ENCODE results near the gene WWOX. TPM values are rescaled to one million over a fixed set of nuclear protein-coding genes. Genes with fewer than 3 reads are reported as not detected.
A peak's percentile ranks its signal among the peaks of the same experiment; 100 is the strongest.

The WWOX gene
- total RNA-seq, 1 experiment from 2014 or later, result 35.6 TPM

GRCh38 chr16:78925083-78925767, 825.8 kb downstream of the WWOX start:
- H3K4me3 ChIP-seq, result no peak overlapping the region
- H4K20me1 ChIP-seq (ENCODE audit: insufficient read depth), result no peaks in the 10 kb centered on the region
- TF ChIP-seq CTCF (conservative IDR thresholded peaks at IDR 0.05) (peak; percentile 60), EZH2 (IDR thresholded peaks at IDR 0.05; ENCODE audit: low read depth) (no peak)
- no peaks in the 10 kb centered on the region for H3F3A ChIP-seq (ENCODE audit: insufficient read depth, low read depth)
- no peaks in the 10 kb centered on the region for H3K27me3 ChIP-seq (ENCODE audit: insufficient read depth, low read depth)
- intact Hi-C loops (cut with micrococcal nuclease; ENCODE audit: unreplicated experiment), result no loop called here
- no peaks in the 10 kb centered on the region for H3K79me2 ChIP-seq (ENCODE audit: low read depth)
- no TSS peak for BruUV-seq (replicated peaks)
- no peaks in the 10 kb centered on the region for H3K36me3 ChIP-seq (ENCODE audit: low read depth)
- H3K4me2 ChIP-seq, result no peak overlapping the region
- no peaks in the 10 kb centered on the region for H3K9me3 ChIP-seq (ENCODE audit: insufficient read depth, low read depth)
- CTCF ChIA-PET, result no interaction called here
- DNase-seq, result no peak
- no peak overlapping the region for H2AFZ ChIP-seq
- no peaks in the 10 kb centered on the region for H3K9me2 ChIP-seq (ENCODE audit: insufficient read depth)
- no peak overlapping the region for H3K27ac ChIP-seq
- POLR2A ChIA-PET (ENCODE audit: unreplicated experiment), result no interaction called here
- H3K4me1 ChIP-seq (replicated peaks; ENCODE audit: insufficient read depth), result no peaks in the 10 kb centered on the region

DNA sequence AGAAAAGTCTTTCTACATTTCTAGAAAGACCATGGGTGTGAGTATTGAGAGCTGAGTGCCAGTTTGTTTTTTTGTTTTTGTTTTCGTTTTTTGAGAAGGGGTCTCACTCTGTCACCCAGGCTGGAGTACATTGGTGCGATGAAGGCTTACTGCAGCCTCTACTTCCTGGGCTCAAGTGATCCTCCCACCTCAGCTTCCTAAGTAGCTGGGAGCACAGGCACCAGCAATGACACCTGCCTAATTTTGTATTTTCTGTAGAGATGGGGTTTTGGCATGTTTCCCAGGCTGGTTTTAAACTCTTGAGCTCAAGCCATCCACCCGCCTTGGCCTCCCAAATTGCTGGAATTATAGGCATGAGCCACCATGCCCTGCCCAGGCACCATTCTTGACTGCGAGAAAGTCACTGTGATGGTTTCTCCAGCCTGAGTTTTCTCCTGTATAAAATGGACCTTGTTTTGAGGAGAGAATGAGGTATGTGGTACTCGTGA, 827.3 kb downstream of the WWOX start:
- DNase-seq, result no peak
- H3K27me3 ChIP-seq (ENCODE audit: insufficient read depth, low read depth), result no peaks in the 10 kb centered on the region
- no peaks in the 10 kb centered on the region for H3K9me3 ChIP-seq (ENCODE audit: insufficient read depth, low read depth)
- intact Hi-C loops (cut with micrococcal nuclease; ENCODE audit: unreplicated experiment), result no loop called here
- POLR2A ChIA-PET (ENCODE audit: unreplicated experiment), result no interaction called here
- no peak overlapping the region for H2AFZ ChIP-seq
- CTCF ChIA-PET, result no interaction called here
- H3K9me2 ChIP-seq (ENCODE audit: insufficient read depth), result no peaks in the 10 kb centered on the region
- no peaks in the 10 kb centered on the region for H3F3A ChIP-seq (ENCODE audit: insufficient read depth, low read depth)
- no peaks in the 10 kb centered on the region for H3K36me3 ChIP-seq (ENCODE audit: low read depth)
- no peak overlapping the region for H3K4me3 ChIP-seq
- no peak overlapping the region for H3K4me2 ChIP-seq
- H3K4me1 ChIP-seq (replicated peaks; ENCODE audit: insufficient read depth), result no peaks in the 10 kb centered on the region
- BruUV-seq (replicated peaks), result no TSS peak
- no peaks in the 10 kb centered on the region for H3K79me2 ChIP-seq (ENCODE audit: low read depth)
- no peaks in the 10 kb centered on the region for H4K20me1 ChIP-seq (ENCODE audit: insufficient read depth)
- TF ChIP-seq CTCF (conservative IDR thresholded peaks at IDR 0.05) (no peak), EZH2 (IDR thresholded peaks at IDR 0.05; ENCODE audit: low read depth) (no peak)
- H3K27ac ChIP-seq, result no peak overlapping the region

GRCh38 chr16:78927766-78928165, 828.3 kb downstream of the WWOX start:
- H3K9me2 ChIP-seq (ENCODE audit: insufficient read depth), result no peaks in the 10 kb centered on the region
- H3K27me3 ChIP-seq (ENCODE audit: insufficient read depth, low read depth), result no peaks in the 10 kb centered on the region
- CTCF ChIA-PET, result no interaction called here
- H2AFZ ChIP-seq, result no peak overlapping the region
- no peaks in the 10 kb centered on the region for H3K79me2 ChIP-seq (ENCODE audit: low read depth)
- intact Hi-C loops (cut with micrococcal nuclease; ENCODE audit: unreplicated experiment), result no loop called here
- no TSS peak for BruUV-seq (replicated peaks)
- no peaks in the 10 kb centered on the region for H3K36me3 ChIP-seq (ENCODE audit: low read depth)
- DNase-seq, result no peak
- TF ChIP-seq EZH2 (IDR thresholded peaks at IDR 0.05; ENCODE audit: low read depth), result no peak
- TF ChIP-seq CTCF (conservative IDR thresholded peaks at IDR 0.05), result no peak
- no peaks in the 10 kb centered on the region for H3K9me3 ChIP-seq (ENCODE audit: insufficient read depth, low read depth)
- no peaks in the 10 kb centered on the region for H4K20me1 ChIP-seq (ENCODE audit: insufficient read depth)
- POLR2A ChIA-PET (ENCODE audit: unreplicated experiment), result no interaction called here
- H3K4me3 ChIP-seq, result no peak overlapping the region
- H3K27ac ChIP-seq, result no peak overlapping the region
- no peaks in the 10 kb centered on the region for H3K4me1 ChIP-seq (replicated peaks; ENCODE audit: insufficient read depth)
- H3F3A ChIP-seq (ENCODE audit: insufficient read depth, low read depth), result no peaks in the 10 kb centered on the region
- no peak overlapping the region for H3K4me2 ChIP-seq

Data from PC-9 (cell line).